ENCODE data around the gene PTPRR. TPM values are rescaled to one million over a fixed set of nuclear protein-coding genes. Genes with fewer than 3 reads are reported as not detected.

Gene PTPRR, protein sequence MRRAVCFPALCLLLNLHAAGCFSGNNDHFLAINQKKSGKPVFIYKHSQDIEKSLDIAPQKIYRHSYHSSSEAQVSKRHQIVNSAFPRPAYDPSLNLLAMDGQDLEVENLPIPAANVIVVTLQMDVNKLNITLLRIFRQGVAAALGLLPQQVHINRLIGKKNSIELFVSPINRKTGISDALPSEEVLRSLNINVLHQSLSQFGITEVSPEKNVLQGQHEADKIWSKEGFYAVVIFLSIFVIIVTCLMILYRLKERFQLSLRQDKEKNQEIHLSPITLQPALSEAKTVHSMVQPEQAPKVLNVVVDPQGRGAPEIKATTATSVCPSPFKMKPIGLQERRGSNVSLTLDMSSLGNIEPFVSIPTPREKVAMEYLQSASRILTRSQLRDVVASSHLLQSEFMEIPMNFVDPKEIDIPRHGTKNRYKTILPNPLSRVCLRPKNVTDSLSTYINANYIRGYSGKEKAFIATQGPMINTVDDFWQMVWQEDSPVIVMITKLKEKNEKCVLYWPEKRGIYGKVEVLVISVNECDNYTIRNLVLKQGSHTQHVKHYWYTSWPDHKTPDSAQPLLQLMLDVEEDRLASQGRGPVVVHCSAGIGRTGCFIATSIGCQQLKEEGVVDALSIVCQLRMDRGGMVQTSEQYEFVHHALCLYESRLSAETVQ
- 0.46 to 0.69 TPM (median 0.60 TPM) in 3 replicates for total RNA-seq (2021)
- Bru-seq, nascent RNA, result percentile 26 among the genes with signal in this experiment
- long read RNA-seq, experiment 1, partial matches to known transcripts, result 0 of 4 reads
- long read RNA-seq, experiment 1, other reads (novel, unspliced or antisense), result 4 of 4 reads
- long read RNA-seq, experiment 2, result 0 reads
- long read RNA-seq, experiment 3, partial matches to known transcripts, result 0 of 4 reads
- long read RNA-seq, experiment 3, other reads (novel, unspliced or antisense), result 3 of 4 reads

DNA sequence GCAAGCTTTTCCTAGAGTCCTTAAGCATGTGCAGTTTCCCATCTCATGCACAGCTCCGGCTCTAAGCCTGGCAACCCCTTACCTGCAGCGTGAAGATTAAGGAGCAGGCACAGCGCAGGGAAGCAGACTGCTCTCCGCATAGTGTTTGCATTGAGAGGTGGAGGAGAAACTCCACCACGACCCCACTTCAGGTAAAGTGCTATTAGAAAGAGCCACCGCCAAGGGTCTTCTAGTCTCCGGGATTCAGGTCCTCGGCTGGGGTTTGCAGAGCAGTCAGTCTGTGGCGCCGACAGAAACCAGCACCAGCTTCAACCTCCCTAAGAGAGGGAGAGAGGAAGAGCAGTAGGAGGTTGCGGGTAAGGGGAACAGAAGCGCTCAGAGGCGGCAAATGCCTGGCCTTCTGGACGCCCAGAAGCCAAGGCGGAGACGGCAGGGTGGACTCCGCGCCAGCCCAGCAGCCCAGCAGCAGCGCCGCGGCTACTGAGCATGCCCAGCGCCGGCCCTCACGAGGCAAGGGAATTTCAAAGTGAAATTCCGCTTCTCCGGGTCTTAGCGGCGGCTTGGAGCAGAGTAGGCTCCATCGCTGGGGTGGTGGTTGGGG lies at the start of gene PTPRR:
Gene PTPRR (minus strand): TSS at position 488 of the 601 bp plus-strand sequence. CDS start 348 bp downstream, at position 140.
- no peak for TF ChIP-seq ZNF281 (CRISPR knock-in tag; IDR thresholded peaks at IDR 0.05)
- peak; percentile 96 for TF ChIP-seq PRDM15 (CRISPR knock-in tag; IDR thresholded peaks at IDR 0.05)
- TF ChIP-seq ZBTB21 (CRISPR knock-in tag; IDR thresholded peaks at IDR 0.05; ENCODE audit: borderline replicate concordance), result peak; percentile 32; the same call in 1 of the 2 replicates
- ChIA-PET CTCF (interaction anchor here (0.6 to 0.8 kb wide), 2 partner anchors 81 to 187 kb away, joined by 3 to 5 read pairs; no protein-coding TSS in a partner anchor), POLR2A (no interaction called here)
- DNase-seq (ENCODE audit: low spot score) (peak; percentile 77), ATAC-seq (peak; percentile 86)
- no peaks in the 10 kb centered on the region for H3K9me3 Mint-ChIP-seq
- H3K36me3 Mint-ChIP-seq, result no peaks in the 10 kb centered on the region
- no peak within 1 kb of the TSS for H3K27ac Mint-ChIP-seq
- peak within 1 kb of the TSS; percentile 80 for H3K4me3 Mint-ChIP-seq
- H3K4me1 Mint-ChIP-seq, result peaks cover 13% of the 10 kb centered on the region
- H3K27me3 Mint-ChIP-seq (ENCODE audit: low read depth), result peaks cover 33% of the 10 kb centered on the region

GRCh38 chr12:70966996-70967790 lies 46.7 kb upstream of the PTPRR start:
- peaks cover 4% of the 10 kb centered on the region for H3K4me1 Mint-ChIP-seq
- TF ChIP-seq MXD4 (CRISPR knock-in tag; IDR thresholded peaks at IDR 0.05; ENCODE audit: borderline replicate concordance) (no peak), ATF1 (CRISPR knock-in tag; IDR thresholded peaks at IDR 0.05) (no peak), ATF6 (CRISPR knock-in tag; IDR thresholded peaks at IDR 0.05) (no peak), ZBTB21 (CRISPR knock-in tag; IDR thresholded peaks at IDR 0.05; ENCODE audit: borderline replicate concordance) (no peak), ZNF281 (CRISPR knock-in tag; IDR thresholded peaks at IDR 0.05) (no peak), TP53 (CRISPR knock-in tag; IDR thresholded peaks at IDR 0.05) (no peak), ZNF138 (CRISPR knock-in tag; conservative IDR thresholded peaks at IDR 0.05) (no peak), NR3C1 (CRISPR knock-in tag; conservative IDR thresholded peaks at IDR 0.05; ENCODE audit: low read depth) (no peak), NFATC4 (CRISPR knock-in tag; IDR thresholded peaks at IDR 0.05) (no peak), HMGA2 (CRISPR knock-in tag; IDR thresholded peaks at IDR 0.05) (no peak), CBFB (CRISPR knock-in tag; IDR thresholded peaks at IDR 0.05; ENCODE audit: low read depth) (no peak), KAT7 (CRISPR knock-in tag; IDR thresholded peaks at IDR 0.05; ENCODE audit: borderline replicate concordance) (no peak), PRRX2 (CRISPR knock-in tag; IDR thresholded peaks at IDR 0.05) (no peak)
- TF ChIP-seq, protein P1, sequence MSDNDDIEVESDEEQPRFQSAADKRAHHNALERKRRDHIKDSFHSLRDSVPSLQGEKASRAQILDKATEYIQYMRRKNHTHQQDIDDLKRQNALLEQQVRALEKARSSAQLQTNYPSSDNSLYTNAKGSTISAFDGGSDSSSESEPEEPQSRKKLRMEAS (CRISPR knock-in tag; IDR thresholded peaks at IDR 0.05), result no peak
- ChIA-PET POLR2A (no interaction called here), CTCF (no interaction called here)
- H3K36me3 Mint-ChIP-seq, result no peaks in the 10 kb centered on the region
- no peak for DNase-seq (ENCODE audit: low spot score)
- peaks cover 7% of the 10 kb centered on the region; the same call in 1 of the 2 replicates for H3K9me3 Mint-ChIP-seq
- no peak for ATAC-seq
- H3K4me3 Mint-ChIP-seq, result no peak overlapping the region
- no peaks in the 10 kb centered on the region for H3K27me3 Mint-ChIP-seq (ENCODE audit: low read depth)
- H3K27ac Mint-ChIP-seq, result no peak overlapping the region

Measured in WTC11 (cell line).